GM18861 (cell line): ENCODE measurements around the gene DDB1.

Experiments used
- ATAC-seq: cut with Tn5 transposase; IDR thresholded peaks from one replicate; pipeline ENCODE4 v1.9.1; 2021; ENCODE audit not compliant: unreplicated experiment

Gene DDB1

GRCh38 chr11:61332797-61333549, at the start of gene DDB1, which contains the start of gene TKFC:
TSS of gene DDB1 (minus strand) at chr11:61333105. CDS start at chr11:61332968, 137 bp downstream.
TSS of gene TKFC (plus strand) at chr11:61333228. CDS start at chr11:61334729, 1,501 bp downstream.
- peak; percentile 76 for ATAC-seq

GRCh38 chr11:61380884-61381283, 48.0 kb upstream of the DDB1 start:
- ATAC-seq, result no peak

- no peak for ATAC-seq
These were observed 45.9 kb upstream of the DDB1 start for GRCh38 chr11:61378713-61379313.

- ATAC-seq, result no peak
These were observed 44.7 kb upstream of the DDB1 start for GRCh38 chr11:61377461-61378160.

GRCh38 chr11:61375761-61376108, 42.8 kb upstream of the DDB1 start:
- no peak for ATAC-seq

GRCh38 chr11:61372659-61373420, 39.9 kb upstream of the DDB1 start:
- ATAC-seq, result no peak

- ATAC-seq, result no peak
These were observed 37.6 kb upstream of the DDB1 start for GRCh38 chr11:61370349-61371005.

- ATAC-seq, result no peak
These were observed 36.8 kb upstream of the DDB1 start for GRCh38 chr11:61369372-61370348.

GRCh38 chr11:61368646-61369045, 35.7 kb upstream of the DDB1 start:
- ATAC-seq, result no peak

- ATAC-seq, result no peak
These were observed 34.5 kb upstream of the DDB1 start for GRCh38 chr11:61367406-61367805.

GRCh38 chr11:61364012-61364675, 31.2 kb upstream of the DDB1 start:
- no peak for ATAC-seq

- no peak for ATAC-seq
These were observed 29.6 kb upstream of the DDB1 start for GRCh38 chr11:61362542-61362875.

GRCh38 chr11:61361741-61362541, 29.0 kb upstream of the DDB1 start, which contains the start of the genes CYB561A3 and TMEM138:
TSS of gene CYB561A3 (minus strand) at chr11:61361882. CDS start at chr11:61356713, 5,169 bp downstream.
TSS of gene TMEM138 (plus strand) at chr11:61362374. CDS start at chr11:61364391, 2,017 bp downstream.
- peak; percentile 82 for ATAC-seq

- no peak for ATAC-seq
These were observed 28.4 kb upstream of the DDB1 start for GRCh38 chr11:61361237-61361740.

- ATAC-seq, result no peak
These were observed 26.6 kb upstream of the DDB1 start for GRCh38 chr11:61359516-61359915.

GRCh38 chr11:61358566-61358965, 25.7 kb upstream of the DDB1 start:
- ATAC-seq, result no peak

- ATAC-seq, result no peak
These were observed 25.0 kb upstream of the DDB1 start for GRCh38 chr11:61357894-61358239.
